NCI-H1048 (cell line): ENCODE measurements around the gene PDSS2.
"Not testable (repeated sequence)": the region's sequence is repeated elsewhere in the genome, so short reads cannot be mapped to it uniquely, and the experiment has no call there.

ENCODE experiments used
- DNase-seq: peaks from one replicate; lab custom pipeline; 2025; lab: John Stamatoyannopoulos, UW

Gene PDSS2

GRCh38 chr6:107459283-107460082 is at the start of gene PDSS2:
Gene PDSS2, minus strand, starts transcription at chr6:107459564. Its CDS starts 279 bp downstream, at chr6:107459285.
- DNase-seq, result peak; percentile 84

GRCh38 chr6:107506145-107506544 is 46.8 kb upstream of the PDSS2 start:
- DNase-seq, result no peak

- no peak for DNase-seq
These were observed 45.1 kb upstream of the PDSS2 start for GRCh38 chr6:107504270-107505026.

GRCh38 chr6:107496892-107497684 is 37.7 kb upstream of the PDSS2 start:
- DNase-seq, result no peak

- DNase-seq, result no peak
These were observed 36.6 kb upstream of the PDSS2 start for GRCh38 chr6:107495971-107496370.

GRCh38 chr6:107495196-107495643 is 35.9 kb upstream of the PDSS2 start:
- no peak for DNase-seq

- DNase-seq, result no peak
These were observed 34.0 kb upstream of the PDSS2 start for GRCh38 chr6:107493158-107494057.

- DNase-seq, result peak; percentile 35
These were observed 32.6 kb upstream of the PDSS2 start for GRCh38 chr6:107491760-107492660.

GRCh38 chr6:107491138-107491609 is 31.8 kb upstream of the PDSS2 start:
- no peak for DNase-seq

GRCh38 chr6:107490566-107491137 is 31.3 kb upstream of the PDSS2 start:
- no peak for DNase-seq

GRCh38 chr6:107489636-107490565 is 30.5 kb upstream of the PDSS2 start, which contains the start of gene SOBP:
Gene SOBP, plus strand, starts transcription at chr6:107490117. Its CDS starts 500 bp downstream, at chr6:107490617.
- no peak for DNase-seq

- DNase-seq, result no peak
These were observed 29.7 kb upstream of the PDSS2 start for GRCh38 chr6:107488875-107489635.

GRCh38 chr6:107488174-107488874 is 29.0 kb upstream of the PDSS2 start:
- DNase-seq, result no peak

- DNase-seq, result no peak
These were observed 25.8 kb upstream of the PDSS2 start for GRCh38 chr6:107485157-107485556.

- no peak for DNase-seq
These were observed 19.8 kb upstream of the PDSS2 start for GRCh38 chr6:107479089-107479690.

GRCh38 chr6:107475826-107476225 is 16.5 kb upstream of the PDSS2 start:
- DNase-seq, result not testable (repeated sequence)

GRCh38 chr6:107475360-107475759 is 16.0 kb upstream of the PDSS2 start:
- DNase-seq, result not testable (repeated sequence)
